Activated CD4-positive, CD25-positive, alpha-beta regulatory T cell treated with anti-CD3 and anti-CD28 coated beads, Interleukin-2, amount 50 U/mL, for 16 hours (primary cell): ENCODE data around the gene MAST2.
"Not testable (repeated sequence)": the region's sequence is repeated elsewhere in the genome, so short reads cannot be mapped to it uniquely, and the experiment has no call there.

Experiments used
- DNase-seq: peaks from one replicate; pipeline ENCODE4 v3.0.0-alpha.2; 2020; ENCODE audit warnings: low read depth, low spot score

Gene MAST2

GRCh38 chr1:45892068-45892785, 88.8 kb downstream of the MAST2 start:
- no peak for DNase-seq

DNA sequence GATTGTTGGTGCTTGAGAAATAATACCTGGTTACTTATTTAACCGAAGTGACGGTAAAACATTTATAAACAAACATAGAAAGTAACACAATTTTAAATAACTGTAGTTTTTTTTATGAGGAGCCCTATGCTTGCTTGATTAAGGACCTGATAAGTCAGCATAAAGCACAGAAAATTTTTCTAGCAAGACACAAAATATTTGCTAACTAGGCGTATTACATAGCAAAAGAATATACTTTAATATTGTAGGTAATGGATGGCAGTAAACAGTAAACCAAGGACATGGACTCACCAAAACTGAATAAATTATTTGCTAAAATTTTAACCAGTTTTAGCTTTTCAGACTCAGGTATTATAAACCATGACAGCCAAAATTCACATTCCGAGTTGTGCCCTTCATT, 90.9 kb downstream of the MAST2 start:
- no peak for DNase-seq

DNA sequence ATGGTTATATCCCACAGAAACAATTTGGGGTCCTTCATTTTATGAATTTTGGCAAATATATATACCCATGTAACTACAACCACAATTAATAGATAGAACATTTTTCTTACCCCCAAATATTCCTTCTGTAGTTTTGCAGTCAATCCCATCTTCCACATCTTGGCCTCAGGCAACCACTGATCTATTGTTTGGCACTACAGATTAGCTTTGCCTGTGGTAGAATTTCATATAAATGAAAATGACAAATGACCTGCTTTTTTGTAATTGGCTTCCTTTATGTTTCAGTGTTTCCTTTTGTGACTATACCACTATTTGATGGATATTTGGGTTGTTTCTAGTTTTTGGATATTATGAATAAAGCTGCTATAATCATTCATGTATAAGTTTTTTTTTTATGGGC, 91.5 kb downstream of the MAST2 start:
- no peak for DNase-seq

- no peak for DNase-seq
Observed at GRCh38 chr1:45895406-45895805, 92.0 kb downstream of the MAST2 start.

DNA sequence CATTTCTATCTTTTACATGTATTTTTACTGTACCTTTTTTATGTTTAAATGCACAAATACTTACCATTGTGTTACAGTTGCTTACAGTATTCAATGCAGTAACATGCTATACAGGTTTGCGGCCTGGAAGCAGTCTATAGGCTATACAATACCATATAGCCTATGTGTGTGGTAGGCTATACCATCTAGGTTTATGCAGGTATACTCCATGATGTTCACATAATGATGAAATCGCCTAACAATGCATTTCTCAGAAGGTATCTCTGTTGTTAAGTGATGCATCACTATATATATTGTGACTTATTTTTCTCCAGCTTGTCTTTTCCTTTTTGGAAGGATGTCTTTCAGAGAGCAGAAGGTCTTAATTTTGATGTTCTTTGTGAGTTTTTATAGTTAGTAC, 103.5 kb downstream of the MAST2 start:
- no peak for DNase-seq

DNA sequence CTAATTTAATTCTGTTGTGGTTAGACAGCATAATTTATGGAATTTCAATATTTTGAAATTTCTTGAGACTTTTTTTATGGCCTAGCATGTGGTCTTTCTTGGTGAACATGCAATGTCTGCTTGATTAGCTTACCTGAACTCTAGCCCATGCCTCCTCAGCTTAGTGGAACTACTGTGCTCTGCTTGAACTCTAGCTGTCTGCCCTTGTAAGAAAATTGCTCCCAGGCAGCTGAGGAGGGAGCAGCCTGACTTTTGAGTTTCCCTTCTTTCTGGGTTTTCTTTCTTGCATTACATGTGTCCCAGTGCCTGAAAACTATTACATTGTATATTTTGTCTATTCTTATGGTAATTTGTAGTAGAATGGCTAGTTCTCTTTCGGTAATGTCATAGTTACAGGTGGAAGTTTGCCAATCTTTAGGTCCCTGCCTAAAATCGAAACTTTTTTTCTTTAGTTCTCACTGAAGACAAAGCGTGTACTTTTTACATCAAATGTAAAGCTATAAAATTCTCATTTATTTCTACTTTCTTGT, 105.3 kb downstream of the MAST2 start:
- DNase-seq: no peak

DNA sequence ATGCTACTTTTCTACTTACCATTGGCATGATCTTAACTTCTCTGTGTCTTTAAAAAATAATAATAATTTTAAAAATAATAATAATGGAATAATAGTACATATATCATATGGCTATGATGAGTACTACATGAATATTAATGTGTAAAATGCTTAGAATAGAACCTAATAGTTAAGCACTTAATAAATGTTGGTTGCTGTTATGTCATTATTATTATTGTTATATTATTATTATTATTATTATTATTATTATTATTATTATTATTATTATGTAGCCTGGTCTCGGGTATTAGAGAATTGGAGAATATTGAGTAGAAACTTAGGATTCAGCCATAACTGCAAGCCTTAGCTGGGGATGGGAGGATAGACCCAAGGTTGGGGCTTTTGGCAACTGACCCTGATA, 108.2 kb downstream of the MAST2 start:
- no peak for DNase-seq

DNA sequence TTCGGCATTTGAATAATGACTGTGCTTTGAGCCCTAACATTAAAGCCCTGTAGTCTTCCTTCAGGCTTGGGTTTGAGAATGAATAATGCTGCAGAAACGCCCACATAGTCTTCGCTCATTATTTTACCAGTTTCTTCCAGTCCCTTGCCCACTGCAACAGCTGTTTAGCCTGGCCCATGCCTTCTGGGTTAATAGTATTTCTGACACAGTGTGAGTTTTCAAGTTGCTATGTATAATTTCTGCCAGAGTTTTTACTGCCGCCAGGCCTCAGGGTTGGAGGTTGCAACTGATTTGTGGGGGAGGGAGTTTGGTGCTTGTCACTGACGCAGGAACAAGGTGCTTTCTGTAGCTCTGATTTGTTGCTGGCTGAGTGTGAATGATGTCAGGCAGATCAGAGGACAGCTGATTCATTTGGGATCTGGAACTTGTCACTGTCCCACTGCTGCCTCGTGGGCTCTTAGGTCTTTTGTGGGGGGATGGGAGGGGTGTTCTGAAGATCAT, 109.8 kb downstream of the MAST2 start:
- DNase-seq: no peak

DNA sequence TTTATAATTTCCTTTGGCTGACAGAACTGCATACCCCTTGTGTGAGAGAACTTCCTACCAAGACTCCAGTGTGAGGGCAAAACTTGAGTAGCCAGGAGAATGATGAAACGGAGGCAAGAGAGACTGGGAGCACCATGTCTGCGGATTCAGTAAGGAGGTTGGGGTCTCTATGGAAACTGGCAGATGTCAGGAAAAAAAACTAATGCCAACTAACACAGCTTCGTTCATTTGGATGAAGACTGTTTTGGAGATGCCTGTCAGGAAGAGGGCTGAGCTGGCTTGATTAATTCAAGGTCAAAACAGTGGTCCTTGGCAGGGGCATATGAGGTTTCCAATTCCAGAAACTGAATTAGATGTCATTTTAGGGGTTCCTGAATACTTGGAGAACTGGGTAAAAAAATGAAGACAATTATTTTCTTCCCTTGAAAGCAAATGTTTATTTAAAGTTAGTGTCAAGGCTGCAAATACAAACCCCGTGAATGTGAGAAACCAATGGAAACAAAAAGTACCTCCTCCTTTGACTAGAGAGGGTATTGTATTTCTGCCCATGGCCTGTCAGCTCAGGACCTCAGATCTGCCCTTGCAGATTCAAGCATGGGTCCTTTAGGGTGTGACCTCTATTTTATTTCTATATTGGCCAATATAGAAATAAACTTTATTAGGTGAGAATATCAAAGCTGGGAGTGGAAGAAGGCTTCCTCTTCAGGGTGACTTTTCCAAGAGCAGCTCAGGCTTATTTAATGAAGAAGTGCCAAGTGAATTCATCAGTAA, 110.5 kb downstream of the MAST2 start:
- DNase-seq: no peak

GRCh38 chr1:45914836-45915235, 111.4 kb downstream of the MAST2 start:
- no peak for DNase-seq

- no peak for DNase-seq
Observed at GRCh38 chr1:45922374-45922773, 119.0 kb downstream of the MAST2 start.

- DNase-seq: no peak
Observed at GRCh38 chr1:45922813-45923212, 119.4 kb downstream of the MAST2 start.

- DNase-seq: no peak
Observed at GRCh38 chr1:45923343-45923742, 119.9 kb downstream of the MAST2 start.

DNA sequence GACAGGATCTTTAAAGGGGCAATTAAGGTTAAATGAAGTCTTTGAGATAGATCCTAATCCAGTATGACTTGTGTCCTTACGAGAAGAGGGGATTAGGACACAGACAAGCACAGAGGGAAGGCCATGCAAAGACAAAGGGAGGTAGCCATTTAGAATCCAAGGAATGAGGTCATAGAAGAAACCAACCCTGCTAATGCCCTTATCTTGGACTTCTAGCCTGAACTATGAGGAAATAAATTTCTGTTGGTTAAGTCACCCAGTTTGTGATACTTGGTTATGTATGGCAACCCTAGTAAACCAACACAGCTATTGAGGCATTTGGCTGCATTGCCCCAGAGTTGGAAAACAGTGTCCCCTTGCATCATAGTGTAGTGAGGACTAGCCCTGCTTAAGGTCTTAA, 121.3 kb downstream of the MAST2 start:
- DNase-seq: no peak

GRCh38 chr1:45925728-45926287, 122.4 kb downstream of the MAST2 start:
- DNase-seq: no peak

DNA sequence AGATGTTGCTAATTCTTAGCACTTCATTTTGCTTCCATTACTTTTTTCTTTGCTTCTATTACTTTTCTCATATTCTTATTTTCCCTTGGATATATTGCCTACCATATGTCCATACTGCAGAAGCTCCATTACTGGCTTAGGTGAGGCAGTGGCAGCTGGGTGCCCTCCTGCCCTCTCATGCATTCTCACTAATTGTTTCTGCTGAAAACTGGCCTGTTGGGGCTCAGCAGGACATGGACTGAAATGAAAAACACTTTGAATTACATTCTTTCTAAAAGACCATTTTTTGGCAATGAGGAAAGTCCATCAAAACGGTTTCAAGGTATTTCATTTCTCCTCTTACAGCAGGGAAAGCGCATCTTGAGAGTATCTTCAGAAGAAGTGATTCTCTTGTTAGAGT, 122.9 kb downstream of the MAST2 start:
- DNase-seq: no peak

DNA sequence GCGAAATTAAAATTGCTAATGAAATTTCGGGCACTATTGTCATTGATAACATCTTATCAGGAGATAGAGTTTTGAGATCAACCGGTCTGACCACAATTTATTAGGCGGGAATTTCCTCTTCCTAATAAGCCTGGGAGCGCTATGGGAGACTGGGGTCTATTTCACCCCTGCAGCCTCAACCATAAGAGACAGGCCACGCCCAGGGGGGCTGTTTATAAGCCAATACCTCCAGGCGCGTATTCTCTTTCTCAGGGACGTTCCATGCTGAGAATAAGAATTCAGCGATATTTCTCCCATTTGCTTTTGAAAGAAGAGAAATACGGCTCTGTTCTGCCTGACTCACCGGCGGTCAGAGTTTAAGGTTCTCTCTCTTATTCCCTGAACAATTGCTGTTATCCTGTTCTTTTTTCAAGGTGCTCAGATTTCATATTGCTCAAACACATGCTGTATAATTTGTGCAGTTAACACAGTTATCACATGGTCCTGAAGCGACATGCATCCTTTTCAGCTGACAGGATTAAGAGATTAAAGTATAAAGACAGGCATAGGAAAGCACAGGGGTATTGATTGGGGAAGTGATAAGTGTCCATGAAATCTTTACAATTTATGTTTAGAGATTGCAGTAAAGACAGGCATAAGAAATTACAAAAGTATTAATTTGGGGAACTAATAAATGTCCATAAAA, 124.0 kb downstream of the MAST2 start:
- not testable (repeated sequence) for DNase-seq

DNA sequence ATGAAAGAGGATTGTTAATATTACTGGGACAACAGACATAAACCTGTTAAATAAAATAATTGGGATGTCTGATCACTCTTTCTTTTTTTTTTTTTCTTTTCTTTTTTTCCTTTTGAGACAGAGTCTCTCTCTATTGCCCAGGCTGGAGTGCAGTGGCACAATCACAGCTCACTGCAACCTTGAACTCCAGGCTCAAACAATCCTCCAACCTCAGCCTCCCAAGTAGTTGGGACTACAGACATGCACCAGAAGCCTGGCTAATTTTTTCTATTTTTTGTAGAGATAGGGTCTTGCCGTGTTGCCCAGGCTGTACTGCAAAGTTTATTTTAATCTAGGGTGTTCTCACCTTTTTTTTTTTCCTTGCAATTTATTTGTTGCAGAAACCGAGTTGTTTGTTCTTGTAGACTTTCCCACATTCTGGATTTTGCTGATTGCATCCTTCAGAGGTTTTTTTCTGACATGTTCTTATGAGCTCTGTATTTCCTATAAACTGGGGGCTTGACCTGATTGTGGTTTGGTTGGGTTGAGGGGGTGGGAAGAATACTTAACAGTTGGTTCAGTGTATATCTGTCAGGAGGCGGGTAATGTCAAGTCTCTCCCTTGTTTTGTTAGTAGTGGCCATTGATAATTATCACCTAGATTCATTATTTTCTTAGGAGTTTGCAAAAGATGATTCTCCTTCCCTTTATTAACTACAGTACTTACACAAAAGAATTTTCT, 125.2 kb downstream of the MAST2 start:
- no peak for DNase-seq

DNA sequence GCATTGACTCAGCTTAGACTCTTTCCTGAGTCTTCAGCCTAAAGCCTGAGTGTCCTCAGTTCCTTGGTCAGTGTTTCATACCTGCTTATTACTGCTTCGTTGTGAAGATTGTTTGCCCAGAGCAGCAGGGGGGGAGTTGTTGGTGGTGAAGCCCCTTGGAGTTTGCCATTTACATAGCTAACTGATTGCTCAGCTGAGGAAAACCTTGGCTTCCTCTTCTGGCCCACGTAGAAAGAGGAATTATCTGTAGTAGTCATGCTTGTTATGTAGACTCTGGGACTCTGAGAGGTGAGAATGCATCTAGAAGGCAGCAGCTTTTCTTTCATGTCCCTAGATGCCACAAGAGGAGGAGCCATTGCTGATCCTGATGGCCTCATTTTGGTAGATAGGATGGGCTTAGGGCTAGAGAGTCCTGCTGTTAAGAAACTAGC, 125.9 kb downstream of the MAST2 start:
- DNase-seq: no peak

DNA sequence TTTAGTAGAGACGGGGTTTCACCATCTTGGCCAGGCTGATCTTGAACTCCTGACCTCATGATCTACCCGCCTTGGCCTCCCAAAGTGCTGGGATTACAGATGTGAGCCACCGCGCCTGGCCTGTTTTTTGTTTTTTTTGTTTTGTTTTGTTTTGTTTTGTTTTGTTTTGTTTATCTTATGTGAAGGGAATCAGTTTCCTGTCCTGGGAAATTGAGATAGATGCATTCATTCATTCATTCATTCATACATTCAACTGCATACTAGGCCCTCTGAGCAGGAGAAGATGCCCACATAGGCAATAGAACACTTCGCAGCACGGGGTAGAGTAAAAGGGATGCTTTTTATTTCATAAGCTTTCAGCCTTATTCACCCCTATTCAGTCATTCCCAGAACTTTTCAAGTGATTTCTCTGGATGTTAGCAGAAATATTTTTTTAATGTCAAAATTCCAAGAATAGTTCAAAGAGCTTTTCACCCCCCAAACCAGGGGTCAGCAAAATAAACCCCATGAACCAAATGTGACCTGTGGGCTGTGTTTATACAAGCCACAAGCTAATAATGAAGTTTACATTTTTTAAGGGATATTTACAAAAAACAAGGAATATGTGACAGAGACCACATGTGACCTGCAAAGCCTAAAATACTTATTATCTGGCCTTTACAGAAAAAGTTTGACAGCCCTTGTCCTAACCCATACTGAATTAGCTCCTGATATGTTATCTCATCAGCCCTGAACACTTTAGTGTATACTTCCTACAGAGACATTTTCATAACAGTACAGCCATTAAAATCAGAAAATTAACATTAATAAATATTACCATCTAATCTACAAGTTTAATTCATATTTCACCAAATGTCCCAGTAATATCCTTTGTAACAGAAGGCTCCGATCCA, 127.1 kb downstream of the MAST2 start:
- DNase-seq: no peak
